OCI-LY3 (cell line): Measurements from ENCODE around the gene CSPG5.

Source experiments
- CTCF ChIP-seq: fragments of 200-600, 300-600 bp; sonication (generic); IDR thresholded peaks from 2 replicates; pipeline ENCODE4 v1.5.1; 2014; ENCODE audit warnings: antibody characterized with exemption, low read length, low read depth
- EZH2phosphoT487 ChIP-seq: fragments of 200-600 bp; shearing (Covaris generic); IDR thresholded peaks from 2 replicates; pipeline ENCODE4 v1.6.1; 2018; ENCODE audit warnings: antibody characterized with exemption, mixed run types, low read depth

- TF ChIP-seq CTCF: no peak
- no peak for TF ChIP-seq EZH2phosphoT487
Measured at GRCh38 chr3:47568901-47569300, 9.8 kb downstream of the CSPG5 start.
